Spleen (tissue), 11 donors: ENCODE measurements around the gene EHD4. TPM values are rescaled to one million over a fixed set of nuclear protein-coding genes. Genes with fewer than 3 reads are reported as not detected.

ENCODE experiments used
- DNase-seq: peaks from one replicate; pipeline ENCODE4 v3.0.0-alpha.2; 2020
- H3K27ac ChIP-seq, 8 donors: fragments of 200-600 bp; sonication (generic) in 7 of 8; 1 replicate in 4 of 8; 2 replicates in 4 of 8; pipeline versions ENCODE4 v1.5.0 to v1.8.0; 2016 to 2021; ENCODE audit warnings: inconsistent platforms in 4 of 8, mild to moderate bottlenecking in 4 of 8, moderate library complexity in 1 of 8
- H3K27me3 ChIP-seq, 7 donors: fragments of 200-600 bp; sonication (generic) in 6 of 7; replicated peaks in 1 of 7; 1 replicate in 4 of 7; 2 replicates in 3 of 7; pipeline versions ENCODE4 v1.5.0 to v1.8.0; 2016 to 2021; ENCODE audit warnings: inconsistent platforms in 3 of 7, mild to moderate bottlenecking in 1 of 7
- H3K36me3 ChIP-seq, 6 donors: fragments of 200-600 bp; sonication (generic) in 5 of 6; 1 replicate in 4 of 6; 2 replicates in 2 of 6; pipeline versions ENCODE4 v1.5.0 to v1.8.0; 2016 to 2021; ENCODE audit warnings: inconsistent platforms in 2 of 6
- H3K4me1 ChIP-seq, 6 donors: fragments of 200-600 bp; sonication (generic) in 5 of 6; 1 replicate in 3 of 6; 2 replicates in 3 of 6; pipeline versions ENCODE4 v1.5.0 to v1.8.0; 2016 to 2021; ENCODE audit warnings: inconsistent platforms in 3 of 6
- H3K4me3 ChIP-seq, 8 donors: fragments of 200-600 bp; sonication (generic) in 7 of 8; 1 replicate in 4 of 8; 2 replicates in 4 of 8; pipeline versions ENCODE4 v1.5.0 to v1.8.0; 2016 to 2021; ENCODE audit warnings: inconsistent platforms in 4 of 8, mild to moderate bottlenecking in 4 of 8, moderate library complexity in 2 of 8
- H3K9me3 ChIP-seq, 8 donors: fragments of 200-600 bp; sonication (generic) in 7 of 8; 1 replicate in 4 of 8; 2 replicates in 4 of 8; pipeline versions ENCODE4 v1.5.0 to v1.8.0; 2016 to 2021; ENCODE audit warnings: inconsistent platforms in 4 of 8
- POLR2A ChIP-seq, 3 donors: fragments of 450-650 bp; IDR thresholded peaks; one replicate each; pipeline ENCODE4 v1.5.1; 2017; ENCODE audit warnings: antibody characterized with exemption in 3 of 3, mild to moderate bottlenecking in 1 of 3
- POLR2AphosphoS5 ChIP-seq, 3 donors: sonication (generic); formaldehyde crosslinking; IDR thresholded peaks; one replicate each; pipeline ENCODE4 v1.5.1; 2017; ENCODE audit warnings: antibody characterized with exemption in 3 of 3
- WGBS, 5 donors: extraction: QIAGEN DNeasy Blood & Tissue Kit in 3 of 5; methylation state at CpG; one replicate each; pipeline versions ENCODE4 v1.1.5 to v1.1.7; 2013 to 2018; 5-methylcytosine and 5-hydroxymethylcytosine counted together
- intact Hi-C: fragments of 100-400 bp; cut with DNase I; formaldehyde crosslinking; loops from one replicate; pipeline ENCODE4 v1.15.0; 2023; ENCODE audit warnings: low total_unique reads
- polyA plus RNA-seq, 3 donors: library from polyadenylated mRNA; stranded (reverse); fragments of 200-250 nt; gene quantifications; one replicate each; pipeline ENCODE4 v1.2.1, GENCODE V29; 2013
- total RNA-seq, 7 donors: library from RNA; depleted of rRNA in 3 of 7; stranded (reverse); fragments of >200 nt in 3 of 7; fragmentation: NEBNext Ultra II Directional in 4 of 7; extraction: Animal tissue kit (Norgen Biotek cat#: 25700) in 4 of 7; gene quantifications; one replicate each; pipeline versions ENCODE4 v1.1.0 to v1.2.1, GENCODE V29; 2016 to 2021
- TF ChIP-seq, protein P1 (sequence below), 11 experiments: fragments of 200-600 bp in 7 of 11; fragments of 450-650 bp in 4 of 11; sonication (generic) in 4 of 11; IDR thresholded peaks in 8 of 11; conservative IDR thresholded peaks in 3 of 11; 1 replicate in 7 of 11; 2 replicates in 4 of 11; pipeline versions ENCODE4 v1.4.0 to v1.8.0; 2016 to 2021; ENCODE audit warnings: antibody characterized with exemption in 11 of 11, inconsistent platforms in 4 of 11, mild to moderate bottlenecking in 1 of 11
- donor health status: healthy with polysubstance abuse.
- donor health status: DM: no; HTN: no; CAD: no; lungs with moderate emphysema.
- donor health status: DM: no; HTN: no; CAD: no.
- donor health status: Bipolar disorder and iron deficiency.
- donor health status: healthy.
- donor health status: DM: no; HTN: no; CAD: no.
- donor health status: DM: yes; HTN: yes; CAD: no.

EHD4 gene
- total and polyA plus RNA-seq, 10 donors = 5.5 to 33.2 (median 21.7) TPM

DNA sequence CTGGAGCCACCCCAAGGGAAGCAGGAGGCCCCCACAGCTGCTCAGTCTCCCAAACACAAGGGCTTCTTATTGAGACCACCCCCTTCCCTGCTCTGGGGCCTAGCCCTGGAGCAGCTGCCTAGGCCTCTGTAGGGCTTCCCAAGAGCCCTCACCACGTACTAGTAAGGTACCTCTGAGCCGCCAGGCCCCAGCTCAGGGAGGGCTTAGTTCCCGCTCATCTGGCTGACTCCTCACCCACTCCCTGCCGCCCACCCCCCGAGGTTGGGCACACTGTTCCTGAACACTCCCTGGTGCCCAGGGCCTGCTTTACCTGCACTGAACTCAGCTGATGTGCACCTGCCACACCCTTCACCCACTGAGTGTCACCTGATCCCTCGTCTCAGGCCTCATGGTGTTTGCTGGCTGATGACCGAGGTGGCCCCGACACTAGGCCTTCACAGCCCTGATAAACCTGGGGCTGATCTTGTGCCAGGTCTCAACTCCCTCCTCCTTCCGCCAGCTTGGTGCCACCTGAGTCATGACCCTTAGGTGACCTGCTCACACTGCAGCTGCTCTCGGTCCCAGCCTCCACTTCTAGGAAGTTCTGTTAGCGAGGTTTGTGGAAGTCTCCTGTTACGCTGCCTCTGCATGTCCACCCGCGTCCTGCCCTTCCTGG is 60.5 kb downstream of the EHD4 start:
- Histone ChIP-seq H3K4me3 (no peak overlapping the region), H3K4me1 (peaks cover 7 to 30% (median 27%) of the 10 kb centered on the region in 6 donors), H3K27ac (peak overlapping the region in 1 of 8 donors; percentile 9), H3K9me3 (peaks cover 0 to 4% (median under 1%) of the 10 kb centered on the region in 8 donors), H3K36me3 (peaks cover 3 to 84% (median 24%) of the 10 kb centered on the region in 6 donors), H3K27me3 (no peaks in the 10 kb centered on the region)
- WGBS, 5 donors = 88 to 93% (median 90%) methylated on average over 14 of the region's 14 CpGs
- DNase-seq = peak; percentile 58
- TF ChIP-seq, protein P1, sequence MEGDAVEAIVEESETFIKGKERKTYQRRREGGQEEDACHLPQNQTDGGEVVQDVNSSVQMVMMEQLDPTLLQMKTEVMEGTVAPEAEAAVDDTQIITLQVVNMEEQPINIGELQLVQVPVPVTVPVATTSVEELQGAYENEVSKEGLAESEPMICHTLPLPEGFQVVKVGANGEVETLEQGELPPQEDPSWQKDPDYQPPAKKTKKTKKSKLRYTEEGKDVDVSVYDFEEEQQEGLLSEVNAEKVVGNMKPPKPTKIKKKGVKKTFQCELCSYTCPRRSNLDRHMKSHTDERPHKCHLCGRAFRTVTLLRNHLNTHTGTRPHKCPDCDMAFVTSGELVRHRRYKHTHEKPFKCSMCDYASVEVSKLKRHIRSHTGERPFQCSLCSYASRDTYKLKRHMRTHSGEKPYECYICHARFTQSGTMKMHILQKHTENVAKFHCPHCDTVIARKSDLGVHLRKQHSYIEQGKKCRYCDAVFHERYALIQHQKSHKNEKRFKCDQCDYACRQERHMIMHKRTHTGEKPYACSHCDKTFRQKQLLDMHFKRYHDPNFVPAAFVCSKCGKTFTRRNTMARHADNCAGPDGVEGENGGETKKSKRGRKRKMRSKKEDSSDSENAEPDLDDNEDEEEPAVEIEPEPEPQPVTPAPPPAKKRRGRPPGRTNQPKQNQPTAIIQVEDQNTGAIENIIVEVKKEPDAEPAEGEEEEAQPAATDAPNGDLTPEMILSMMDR (IDR thresholded peaks at IDR 0.05 in 8 of 11, conservative IDR thresholded peaks at IDR 0.05 in 3 of 11) = no peak
- TF ChIP-seq POLR2AphosphoS5 (IDR thresholded peaks at IDR 0.05) (peak in 1 of 3 donors; percentile 47), POLR2A (IDR thresholded peaks at IDR 0.05) (no peak)
- intact Hi-C loops = no loop called here

DNA sequence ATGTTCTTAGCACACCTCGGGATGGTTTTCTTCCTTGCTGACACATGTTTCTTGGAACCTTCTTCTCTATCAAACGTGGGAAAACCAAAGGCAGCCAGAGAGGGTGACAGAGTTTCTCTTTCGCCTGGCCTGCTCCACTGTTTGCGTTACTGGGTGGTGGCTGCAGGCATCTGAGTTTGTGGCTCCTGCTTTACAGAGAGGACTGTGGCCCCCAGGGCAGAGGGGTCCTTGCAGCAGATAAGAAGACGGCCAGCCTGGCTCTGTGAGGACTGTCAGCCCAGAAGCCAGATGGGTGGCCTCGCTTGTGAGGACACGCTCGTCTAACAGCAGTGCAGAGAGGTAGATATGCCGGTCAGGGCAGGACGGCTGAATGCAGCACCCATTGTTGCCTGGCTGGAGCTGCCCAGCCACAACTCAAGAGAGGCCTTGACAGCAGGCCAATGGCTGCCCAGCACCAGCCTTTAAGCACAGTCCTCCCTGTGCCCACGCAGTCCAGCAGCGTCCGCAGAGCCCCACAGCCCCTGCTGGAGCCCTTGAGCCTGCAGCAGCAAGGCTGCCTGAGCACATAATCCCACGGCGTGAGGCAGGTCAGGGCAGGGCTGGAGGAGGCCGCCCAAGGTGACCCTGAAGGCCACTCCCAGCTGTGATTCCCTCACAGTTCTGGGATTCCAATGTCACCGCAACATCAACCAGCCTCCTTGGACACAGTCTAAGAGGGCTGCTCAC is 63.5 kb downstream of the EHD4 start:
- H3K27me3 ChIP-seq = no peaks in the 10 kb centered on the region
- peaks cover 0 to 25% (median 20%) of the 10 kb centered on the region in 6 donors for H3K4me1 ChIP-seq
- WGBS, 5 donors = 89 to 98% (median 92%) methylated on average over 11 to 17 of the region's 17 CpGs
- H3K27ac ChIP-seq = no peak overlapping the region
- intact Hi-C loops = loop anchor here (10.0 kb wide), 2 partner anchors 94 to 304 kb away; no protein-coding TSS in a partner anchor
- H3K4me3 ChIP-seq = no peak overlapping the region
- H3K36me3 ChIP-seq = peaks cover 3 to 90% (median 31%) of the 10 kb centered on the region in 6 donors
- TF ChIP-seq POLR2AphosphoS5 (IDR thresholded peaks at IDR 0.05) (peak in 1 of 3 donors; percentile 45), POLR2A (IDR thresholded peaks at IDR 0.05) (no peak)
- DNase-seq = peak; percentile 48
- peaks cover 0 to 14% (median 7%) of the 10 kb centered on the region in 8 donors for H3K9me3 ChIP-seq

DNA sequence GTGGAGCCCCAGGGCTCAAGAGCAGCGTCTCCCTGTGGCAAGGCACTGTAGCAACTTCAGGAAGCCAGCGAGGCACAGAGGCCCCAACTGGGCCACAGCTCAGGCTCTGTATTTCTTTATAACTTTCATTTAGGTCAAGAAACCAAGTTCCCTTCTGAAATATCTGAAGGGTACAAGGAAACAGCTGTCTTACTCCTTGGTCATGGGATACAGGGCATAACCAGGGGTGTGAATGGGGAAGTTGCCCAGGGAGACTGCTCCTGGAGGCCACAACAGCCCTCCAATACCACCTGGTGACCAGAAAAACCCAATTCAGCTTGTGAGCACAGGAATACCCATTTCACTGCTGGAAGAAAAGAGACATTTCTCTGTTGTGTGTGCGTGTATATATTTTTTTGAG is 65.2 kb downstream of the EHD4 start:
- intact Hi-C loops = loop anchor here (10.0 kb wide), 2 partner anchors 92 to 302 kb away; no protein-coding TSS in a partner anchor
- peaks cover 0 to 14% (median 7%) of the 10 kb centered on the region in 8 donors for H3K9me3 ChIP-seq
- H3K36me3 ChIP-seq = peaks cover 3 to 86% (median 31%) of the 10 kb centered on the region in 6 donors
- DNase-seq = no peak
- H3K4me3 ChIP-seq = no peak overlapping the region
- H3K4me1 ChIP-seq = peaks cover 0 to 22% (median 11%) of the 10 kb centered on the region in 6 donors
- no peaks in the 10 kb centered on the region for H3K27me3 ChIP-seq
- H3K27ac ChIP-seq = peak overlapping the region in 2 of 8 donors; percentile 27 to 29
- TF ChIP-seq POLR2A (IDR thresholded peaks at IDR 0.05) (no peak), POLR2AphosphoS5 (IDR thresholded peaks at IDR 0.05) (peak in 1 of 3 donors; percentile 7)
- WGBS, 5 donors = 47 to 83% (median 70%) methylated on average over 2 to 3 of the region's 3 CpGs

DNA sequence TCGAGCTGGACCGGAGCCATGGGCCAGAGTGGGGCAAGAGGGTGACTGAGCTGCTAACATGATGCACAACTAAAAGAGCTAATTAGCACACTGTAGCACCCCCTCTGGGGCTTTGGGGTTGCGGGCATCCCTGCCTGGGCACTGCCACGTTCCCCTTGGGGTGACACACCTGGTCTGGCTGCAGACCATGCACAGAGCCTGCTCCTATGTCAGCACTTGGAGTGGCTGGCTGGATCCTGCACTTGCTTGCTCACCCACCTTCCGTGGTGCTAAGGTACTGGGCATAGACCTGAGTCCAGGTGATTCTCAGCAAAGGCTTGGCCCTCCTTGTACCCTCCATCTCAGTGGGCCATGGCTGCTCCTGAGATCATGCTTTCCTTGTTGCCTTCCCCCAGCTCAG is 65.7 kb downstream of the EHD4 start:
- Histone ChIP-seq H3K4me1 (peaks cover 0 to 18% (median 8%) of the 10 kb centered on the region in 6 donors), H3K27me3 (no peaks in the 10 kb centered on the region), H3K9me3 (peaks cover 0 to 14% (median 7%) of the 10 kb centered on the region in 8 donors), H3K36me3 (peaks cover 3 to 86% (median 31%) of the 10 kb centered on the region in 6 donors), H3K27ac (peak overlapping the region in 2 of 8 donors; percentile 27 to 29), H3K4me3 (no peak overlapping the region)
- no peak for DNase-seq
- intact Hi-C loops = loop anchor here (10.0 kb wide), 2 partner anchors 92 to 302 kb away; no protein-coding TSS in a partner anchor
- no peak for TF ChIP-seq POLR2AphosphoS5 (IDR thresholded peaks at IDR 0.05)
- TF ChIP-seq POLR2A (IDR thresholded peaks at IDR 0.05) = no peak
- TF ChIP-seq, protein P1 (IDR thresholded peaks at IDR 0.05 in 8 of 11, conservative IDR thresholded peaks at IDR 0.05 in 3 of 11) = no peak
- 94 to 100% (median 96%) methylated on average over 1 to 5 of the region's 5 CpGs for WGBS, 5 donors
